Karpas-422 (cell line): ENCODE results near the gene SLC38A5. TPM values are rescaled to one million over a fixed set of nuclear protein-coding genes. Genes with fewer than 3 reads are reported as not detected.
A peak's percentile ranks its signal among the peaks of the same experiment; 100 is the strongest.

Experiments
- DNase-seq: peaks from one replicate; pipeline ENCODE4 v3.0.0-alpha.2; 2015
- H2AFZ ChIP-seq: fragments of 200-600 bp; sonication (generic); 2 replicates; pipeline ENCODE4 v1.6.1; 2014; ENCODE audit warnings: antibody characterized with exemption, low read length, mixed read lengths
- H3K27ac ChIP-seq: fragments of 200-600 bp; sonication (generic); 2 replicates; pipeline ENCODE4 v1.5.1; 2014; ENCODE audit warnings: mild to moderate bottlenecking, low read length, moderate library complexity
- H3K27me3 ChIP-seq: fragments of 200-600 bp; sonication (generic); 2 replicates; pipeline ENCODE4 v1.6.1; 2014; ENCODE audit warnings: low read length, mixed read lengths
- H3K36me3 ChIP-seq: fragments of 200-600 bp; sonication (generic); 2 replicates; pipeline ENCODE4 v1.6.1; 2014; ENCODE audit warnings: low read length, mixed read lengths; ENCODE audit not compliant: insufficient read depth
- H3K4me1 ChIP-seq: fragments of 200-600 bp; sonication (generic); 2 replicates; pipeline ENCODE4 v1.6.1; 2014; ENCODE audit warnings: mild to moderate bottlenecking, low read length, mixed read lengths
- H3K4me2 ChIP-seq: fragments of 200-600 bp; sonication (generic); 2 replicates; pipeline ENCODE4 v1.6.1; 2014; ENCODE audit warnings: low read length, low read depth, mild to moderate bottlenecking; ENCODE audit not compliant: poor library complexity, severe bottlenecking
- H3K4me3 ChIP-seq: fragments of 200-600 bp; sonication (generic); 2 replicates; pipeline ENCODE4 v1.5.1; 2014; ENCODE audit warnings: mild to moderate bottlenecking, antibody characterized with exemption, low read length, mixed read lengths
- H3K79me2 ChIP-seq: fragments of 200-600 bp; sonication (generic); 2 replicates; pipeline ENCODE4 v1.6.1; 2014; ENCODE audit warnings: mild to moderate bottlenecking, low read length, mixed read lengths
- H3K9ac ChIP-seq: fragments of 200-600 bp; sonication (generic); 2 replicates; pipeline ENCODE4 v1.6.0; 2014; ENCODE audit warnings: low read length
- H3K9me2 ChIP-seq: fragments of 200-600 bp; sonication (generic), shearing (Covaris generic); replicated peaks from 2 replicates; pipeline ENCODE4 v1.6.0; 2014; ENCODE audit warnings: mild to moderate bottlenecking, low read length, moderate library complexity; ENCODE audit not compliant: insufficient read depth
- H3K9me3 ChIP-seq: fragments of 300-700, 200-600 bp; sonication (generic); 2 replicates; pipeline ENCODE4 v1.6.1; 2014; ENCODE audit warnings: low read length, mixed read lengths
- H4K20me1 ChIP-seq: fragments of 200-600 bp; sonication (generic); 2 replicates; pipeline ENCODE4 v1.6.1; 2014; ENCODE audit warnings: mild to moderate bottlenecking, antibody characterized with exemption, low read length, low read depth; ENCODE audit not compliant: insufficient read depth
- total RNA-seq: library from RNA; depleted of rRNA; stranded (reverse); fragments of >200 nt; shearing (Covaris generic); gene quantifications from 2 replicates; pipeline ENCODE4 v1.2.3, GENCODE V29; 2014; ENCODE audit warnings: low replicate concordance

The SLC38A5 gene
- total RNA-seq, 1 experiment from 2014 or later = not detected

DNA sequence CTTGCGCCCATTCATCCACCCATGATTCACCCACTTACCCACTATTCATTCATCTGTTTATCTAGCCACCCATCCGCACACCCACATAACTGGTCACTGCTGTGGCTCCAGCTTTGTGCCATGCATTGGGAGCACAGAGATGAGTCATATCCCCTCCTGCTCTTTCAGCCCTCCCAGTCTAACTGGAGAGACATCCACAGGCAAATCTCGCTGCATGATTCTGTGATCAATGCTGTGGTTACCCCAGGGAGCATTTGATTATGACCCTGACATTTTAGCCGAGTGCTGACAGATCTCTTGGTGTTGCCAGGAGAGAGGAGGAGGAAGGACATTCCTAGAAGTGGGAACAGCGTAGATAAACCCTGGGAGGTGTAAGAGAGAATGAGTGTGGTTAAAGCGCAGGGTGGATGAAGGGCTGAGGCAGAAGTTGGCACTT lies 28.3 kb upstream of the SLC38A5 start:
- H3K27ac ChIP-seq = no peak overlapping the region
- DNase-seq = no peak
- no peaks in the 10 kb centered on the region for H3K27me3 ChIP-seq
- H3K4me1 ChIP-seq = no peaks in the 10 kb centered on the region
- no peak overlapping the region for H3K9ac ChIP-seq
- no peaks in the 10 kb centered on the region for H4K20me1 ChIP-seq
- H3K79me2 ChIP-seq = no peaks in the 10 kb centered on the region
- no peak overlapping the region for H3K4me3 ChIP-seq
- no peak overlapping the region for H3K4me2 ChIP-seq
- no peak overlapping the region for H2AFZ ChIP-seq
- H3K9me3 ChIP-seq = no peaks in the 10 kb centered on the region
- H3K36me3 ChIP-seq = no peaks in the 10 kb centered on the region
- H3K9me2 ChIP-seq = no peaks in the 10 kb centered on the region

DNA sequence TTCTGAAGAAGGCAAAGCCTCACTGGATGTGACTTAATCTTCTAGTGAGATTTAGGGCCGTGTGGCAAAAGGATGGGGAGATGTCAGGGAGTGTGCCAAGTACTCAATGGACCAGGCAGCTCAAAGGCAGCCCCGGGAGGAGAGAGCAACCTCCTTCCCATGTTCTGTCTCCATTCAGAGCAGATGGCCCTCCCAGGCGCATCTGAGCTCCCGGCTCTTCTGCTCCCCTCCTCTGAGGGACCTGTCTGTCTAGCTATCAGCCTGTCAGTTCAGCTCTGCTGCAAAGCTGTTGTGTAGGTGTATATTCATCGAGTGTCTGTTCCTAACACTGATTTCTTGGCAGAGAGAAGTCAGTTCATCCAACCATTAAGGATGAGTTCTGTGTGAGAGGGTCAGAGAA lies 27.8 kb upstream of the SLC38A5 start:
- Histone ChIP-seq H3K4me3 (no peak overlapping the region), H3K4me1 (no peaks in the 10 kb centered on the region), H3K27ac (no peak overlapping the region), H3K79me2 (no peaks in the 10 kb centered on the region), H3K9ac (no peak overlapping the region), H3K36me3 (no peaks in the 10 kb centered on the region), H3K9me3 (no peaks in the 10 kb centered on the region), H4K20me1 (no peaks in the 10 kb centered on the region), H3K27me3 (no peaks in the 10 kb centered on the region), H3K9me2 (no peaks in the 10 kb centered on the region), H3K4me2 (no peak overlapping the region), H2AFZ (no peak overlapping the region)
- no peak for DNase-seq

DNA sequence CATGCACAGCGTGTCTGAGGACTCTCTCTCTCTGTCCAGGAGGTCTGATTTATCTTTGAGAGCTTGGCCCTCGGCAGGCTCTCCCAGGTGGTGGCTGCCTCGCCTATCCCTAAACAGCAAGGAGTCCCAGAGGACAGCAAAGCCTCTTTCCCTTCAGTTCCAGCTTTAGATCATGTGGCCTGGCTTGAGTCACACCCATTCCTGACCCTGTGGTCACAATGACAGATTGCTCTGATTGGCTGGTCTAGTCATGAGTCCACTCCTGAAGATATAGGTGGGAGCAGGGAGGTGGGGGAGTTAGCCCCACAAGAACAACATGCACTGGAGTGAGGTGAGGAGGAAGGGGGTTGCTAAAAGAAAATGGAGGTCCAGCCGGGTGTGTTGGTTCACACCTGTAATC lies 26.6 kb upstream of the SLC38A5 start:
- no peaks in the 10 kb centered on the region for H3K79me2 ChIP-seq
- H4K20me1 ChIP-seq = no peaks in the 10 kb centered on the region
- no peaks in the 10 kb centered on the region for H3K9me3 ChIP-seq
- no peak overlapping the region for H2AFZ ChIP-seq
- H3K36me3 ChIP-seq = no peaks in the 10 kb centered on the region
- H3K4me1 ChIP-seq = no peaks in the 10 kb centered on the region
- no peak overlapping the region for H3K9ac ChIP-seq
- H3K4me2 ChIP-seq = no peak overlapping the region
- H3K27me3 ChIP-seq = no peaks in the 10 kb centered on the region
- no peak overlapping the region for H3K27ac ChIP-seq
- no peak overlapping the region for H3K4me3 ChIP-seq
- no peaks in the 10 kb centered on the region for H3K9me2 ChIP-seq
- DNase-seq = no peak

DNA sequence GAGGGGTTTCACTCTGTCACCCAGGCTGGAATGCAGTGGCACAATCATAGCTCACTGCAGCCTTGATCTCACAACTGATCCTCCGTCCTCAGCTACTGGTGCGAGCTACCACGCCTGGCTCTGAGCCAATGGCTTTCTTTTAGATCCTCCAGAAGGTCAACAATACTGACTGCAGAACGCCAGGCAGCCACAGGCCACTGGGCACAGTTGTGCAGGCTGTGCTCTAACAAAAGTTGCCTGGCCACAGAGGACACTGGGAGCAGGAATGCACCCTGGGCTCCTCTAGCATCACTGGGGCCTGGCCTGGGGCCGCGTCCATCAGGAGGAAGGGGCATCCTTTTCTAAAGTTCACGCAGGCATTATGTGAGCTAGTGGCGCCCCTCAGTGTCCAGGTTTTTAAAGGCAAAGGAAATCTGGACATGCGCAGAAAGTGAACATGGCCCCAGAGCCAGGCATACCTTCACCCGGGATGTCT lies 23.9 kb upstream of the SLC38A5 start:
- no peaks in the 10 kb centered on the region for H3K9me2 ChIP-seq
- H3K4me3 ChIP-seq = no peak overlapping the region
- no peaks in the 10 kb centered on the region for H3K27me3 ChIP-seq
- DNase-seq = peak; percentile 82
- H2AFZ ChIP-seq = no peak overlapping the region
- H3K27ac ChIP-seq = no peak overlapping the region
- H3K36me3 ChIP-seq = no peaks in the 10 kb centered on the region
- no peak overlapping the region for H3K9ac ChIP-seq
- no peaks in the 10 kb centered on the region for H3K79me2 ChIP-seq
- no peak overlapping the region for H3K4me2 ChIP-seq
- no peaks in the 10 kb centered on the region for H3K4me1 ChIP-seq
- H3K9me3 ChIP-seq = no peaks in the 10 kb centered on the region
- H4K20me1 ChIP-seq = no peaks in the 10 kb centered on the region

DNA sequence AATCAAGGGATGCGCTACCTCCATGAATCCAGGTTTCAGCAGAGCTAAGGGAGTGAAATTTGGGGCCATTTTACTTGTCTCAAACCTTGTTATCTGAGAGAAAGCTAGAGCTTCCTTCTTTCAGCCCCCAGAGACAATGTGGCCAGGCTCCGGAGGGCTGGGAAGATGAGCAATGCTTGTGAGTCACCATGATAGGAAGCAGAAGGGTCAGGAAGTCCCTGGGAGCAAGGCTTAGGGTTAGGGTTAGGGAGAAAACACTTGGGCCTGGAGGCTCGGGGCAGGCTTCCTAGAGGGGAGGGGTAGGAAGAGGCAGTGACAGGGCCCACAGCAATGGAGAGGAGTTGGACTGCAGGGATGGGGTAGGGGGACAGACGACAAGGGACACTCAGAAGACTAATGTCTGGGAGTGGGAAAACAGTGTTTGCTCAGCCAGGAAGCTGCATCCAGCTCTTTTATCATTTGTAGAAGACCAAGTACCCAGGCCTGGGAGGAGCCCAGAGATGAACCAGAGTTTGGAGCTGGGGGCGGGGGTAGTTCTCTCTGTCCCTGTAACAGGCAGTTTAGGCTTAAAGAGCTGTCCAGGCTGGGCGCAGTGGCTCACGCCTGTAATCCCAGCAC lies 22.3 kb upstream of the SLC38A5 start:
- no peaks in the 10 kb centered on the region for H3K36me3 ChIP-seq

DNA sequence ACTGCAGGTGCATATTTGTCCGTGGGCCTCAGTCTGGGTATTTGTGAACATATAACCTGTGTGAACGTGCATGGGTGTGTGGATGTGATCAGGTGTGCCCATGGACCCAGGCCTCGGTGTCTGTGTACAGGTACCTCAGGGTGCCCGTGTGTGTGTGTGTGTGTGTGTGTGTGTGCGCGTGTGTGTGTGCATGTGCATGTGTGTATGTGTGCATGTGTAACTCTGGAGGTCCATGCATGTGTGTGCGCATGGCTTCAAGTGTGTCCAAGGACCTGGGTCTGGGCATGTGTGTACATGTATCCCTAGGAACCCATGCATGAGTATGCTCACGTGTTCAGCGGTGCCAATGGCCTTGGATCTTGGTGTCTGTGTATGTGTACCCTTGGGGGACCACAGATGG lies 21.7 kb upstream of the SLC38A5 start:
- H3K4me2 ChIP-seq = no peak overlapping the region
- no peaks in the 10 kb centered on the region for H4K20me1 ChIP-seq
- H3K79me2 ChIP-seq = no peaks in the 10 kb centered on the region
- H3K4me3 ChIP-seq = no peak overlapping the region
- no peak overlapping the region for H2AFZ ChIP-seq
- no peaks in the 10 kb centered on the region for H3K27me3 ChIP-seq
- no peaks in the 10 kb centered on the region for H3K9me3 ChIP-seq
- H3K36me3 ChIP-seq = no peaks in the 10 kb centered on the region
- H3K9me2 ChIP-seq = no peaks in the 10 kb centered on the region
- no peak overlapping the region for H3K27ac ChIP-seq
- DNase-seq = no peak
- no peaks in the 10 kb centered on the region for H3K4me1 ChIP-seq
- H3K9ac ChIP-seq = no peak overlapping the region

More for the DNA sequence above, 22.3 kb upstream of the SLC38A5 start:
- DNase-seq = no peak
- no peak overlapping the region for H3K4me2 ChIP-seq
- no peaks in the 10 kb centered on the region for H3K9me3 ChIP-seq
- no peaks in the 10 kb centered on the region for H3K79me2 ChIP-seq
- no peak overlapping the region for H3K4me3 ChIP-seq
- no peak overlapping the region for H2AFZ ChIP-seq
- no peak overlapping the region for H3K9ac ChIP-seq
- no peaks in the 10 kb centered on the region for H3K4me1 ChIP-seq
- H4K20me1 ChIP-seq = no peaks in the 10 kb centered on the region
- no peak overlapping the region for H3K27ac ChIP-seq
- no peaks in the 10 kb centered on the region for H3K9me2 ChIP-seq
- H3K27me3 ChIP-seq = no peaks in the 10 kb centered on the region

DNA sequence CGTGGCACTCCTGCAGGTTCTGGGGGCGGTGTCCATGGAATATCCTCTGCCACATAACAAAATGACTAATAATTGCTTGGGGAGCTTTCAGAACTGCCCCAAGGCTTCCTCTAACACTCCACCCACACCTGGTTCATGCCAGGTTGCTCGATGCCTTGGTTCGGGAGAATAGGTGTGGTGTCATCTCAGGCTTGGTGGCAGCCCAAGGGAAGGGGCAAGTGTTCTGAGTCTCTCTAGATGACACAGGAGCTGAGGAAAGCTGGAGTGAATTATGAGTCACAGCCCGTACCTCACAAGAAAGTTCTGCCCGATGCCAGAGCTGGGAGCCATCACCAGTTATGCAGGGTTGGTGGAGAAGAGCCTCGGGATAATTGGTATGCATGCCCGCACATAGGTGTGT lies 20.6 kb upstream of the SLC38A5 start:
- Histone ChIP-seq H3K9ac (no peak overlapping the region), H3K79me2 (no peaks in the 10 kb centered on the region), H4K20me1 (no peaks in the 10 kb centered on the region), H3K4me1 (no peaks in the 10 kb centered on the region), H3K9me3 (no peaks in the 10 kb centered on the region), H3K27ac (no peak overlapping the region), H2AFZ (no peak overlapping the region), H3K9me2 (no peaks in the 10 kb centered on the region), H3K27me3 (no peaks in the 10 kb centered on the region), H3K36me3 (no peaks in the 10 kb centered on the region), H3K4me2 (no peak overlapping the region), H3K4me3 (no peak overlapping the region)
- DNase-seq = no peak

DNA sequence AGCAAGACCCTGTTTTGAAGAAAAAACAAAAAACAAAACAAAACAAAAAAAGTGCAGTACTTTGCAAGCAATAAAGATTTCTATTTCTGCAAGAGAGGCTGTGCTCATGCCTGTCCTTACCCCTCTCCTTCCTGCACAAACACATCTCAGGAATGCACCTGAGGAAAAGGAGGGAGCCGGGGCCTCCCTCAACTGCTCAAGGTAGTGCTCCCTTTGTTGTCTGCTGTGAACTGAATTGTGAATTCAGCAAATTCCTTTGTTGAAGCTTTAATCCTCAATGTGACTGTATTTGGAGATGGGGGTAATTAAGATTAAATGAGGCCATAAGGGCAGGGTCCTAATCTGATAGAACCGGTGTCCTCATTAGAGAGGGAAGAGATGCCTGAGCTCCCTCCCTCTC lies 19.8 kb upstream of the SLC38A5 start:
- Histone ChIP-seq H3K27me3 (no peaks in the 10 kb centered on the region), H3K27ac (no peak overlapping the region), H3K4me1 (no peaks in the 10 kb centered on the region), H3K36me3 (no peaks in the 10 kb centered on the region), H3K9me3 (no peaks in the 10 kb centered on the region), H2AFZ (no peak overlapping the region), H3K4me2 (no peak overlapping the region), H3K79me2 (no peaks in the 10 kb centered on the region), H3K9me2 (no peaks in the 10 kb centered on the region), H3K4me3 (no peak overlapping the region), H3K9ac (no peak overlapping the region), H4K20me1 (no peaks in the 10 kb centered on the region)
- DNase-seq = no peak
